BE2C (cell line): ENCODE measurements around the gene CADPS2.
"Not testable (repeated sequence)": the region's sequence is repeated elsewhere in the genome, so short reads cannot be mapped to it uniquely, and the experiment has no call there.

Experiments
- DNase-seq: peaks from one replicate; pipeline ENCODE4 v3.0.0-alpha.2; 2020
- H3K27me3 ChIP-seq: fragments of 250-450 bp; sonication (Bioruptor Pico); 2 replicates; pipeline ENCODE4 v1.5.1; 2020; ENCODE audit warnings: mild to moderate bottlenecking
- H3K36me3 ChIP-seq: fragments of 250-450 bp; sonication (Bioruptor Pico); 2 replicates; pipeline ENCODE4 v1.5.1; 2020; ENCODE audit warnings: mild to moderate bottlenecking
- H3K4me1 ChIP-seq: fragments of 250-450 bp; sonication (Bioruptor Pico); 2 replicates; pipeline ENCODE4 v1.5.1; 2020
- H3K4me3 ChIP-seq: 2 replicates; pipeline ENCODE4 v1.5.1; 2011; ENCODE audit warnings: low read depth, low read length
- H3K9me3 ChIP-seq: fragments of 250-450 bp; sonication (Bioruptor Pico); 2 replicates; pipeline ENCODE4 v1.5.1; 2020
- CTCF ChIP-seq: IDR thresholded peaks from 2 replicates; pipeline ENCODE4 v1.5.1; 2012; ENCODE audit warnings: mild to moderate bottlenecking, low read depth, low read length

The CADPS2 gene

GRCh38 chr7:122653685-122654084 is 232.6 kb downstream of the CADPS2 start:
- Histone ChIP-seq H3K4me3 (no peak overlapping the region), H3K4me1 (no peaks in the 10 kb centered on the region), H3K27me3 (no peaks in the 10 kb centered on the region), H3K36me3 (no peaks in the 10 kb centered on the region), H3K9me3 (no peaks in the 10 kb centered on the region)
- no peak for DNase-seq
- TF ChIP-seq CTCF, result no peak

GRCh38 chr7:122652876-122653275 is 233.4 kb downstream of the CADPS2 start:
- H3K27me3 ChIP-seq, result no peaks in the 10 kb centered on the region
- TF ChIP-seq CTCF, result no peak
- H3K4me1 ChIP-seq, result no peaks in the 10 kb centered on the region
- no peaks in the 10 kb centered on the region for H3K36me3 ChIP-seq
- DNase-seq, result no peak
- H3K4me3 ChIP-seq, result no peak overlapping the region
- H3K9me3 ChIP-seq, result no peaks in the 10 kb centered on the region

GRCh38 chr7:122651451-122651850 is 234.8 kb downstream of the CADPS2 start:
- no peaks in the 10 kb centered on the region for H3K9me3 ChIP-seq
- DNase-seq, result no peak
- H3K27me3 ChIP-seq, result no peaks in the 10 kb centered on the region
- no peak for TF ChIP-seq CTCF
- no peaks in the 10 kb centered on the region for H3K4me1 ChIP-seq
- H3K36me3 ChIP-seq, result no peaks in the 10 kb centered on the region
- no peak overlapping the region for H3K4me3 ChIP-seq

GRCh38 chr7:122643250-122643649 is 243.0 kb downstream of the CADPS2 start:
- no peaks in the 10 kb centered on the region for H3K27me3 ChIP-seq
- no peaks in the 10 kb centered on the region for H3K36me3 ChIP-seq
- H3K9me3 ChIP-seq, result no peaks in the 10 kb centered on the region
- no peaks in the 10 kb centered on the region for H3K4me1 ChIP-seq
- no peak for DNase-seq
- no peak overlapping the region for H3K4me3 ChIP-seq
- no peak for TF ChIP-seq CTCF

GRCh38 chr7:122638459-122638858 is 247.8 kb downstream of the CADPS2 start:
- TF ChIP-seq CTCF, result no peak
- no peaks in the 10 kb centered on the region for H3K9me3 ChIP-seq
- no peaks in the 10 kb centered on the region for H3K27me3 ChIP-seq
- DNase-seq, result no peak
- no peak overlapping the region for H3K4me3 ChIP-seq
- H3K4me1 ChIP-seq, result no peaks in the 10 kb centered on the region
- H3K36me3 ChIP-seq, result no peaks in the 10 kb centered on the region

- Histone ChIP-seq H3K9me3 (no peaks in the 10 kb centered on the region), H3K27me3 (no peaks in the 10 kb centered on the region), H3K4me3 (no peak overlapping the region), H3K4me1 (no peaks in the 10 kb centered on the region), H3K36me3 (no peaks in the 10 kb centered on the region)
- DNase-seq, result no peak
- no peak for TF ChIP-seq CTCF
Measured at GRCh38 chr7:122637784-122638183, 248.5 kb downstream of the CADPS2 start.

GRCh38 chr7:122635481-122635880 is 250.8 kb downstream of the CADPS2 start:
- H3K27me3 ChIP-seq, DNase-seq: not testable (repeated sequence)

More at GRCh38 chr7:122635481-122635880, 250.8 kb downstream of the CADPS2 start:
- H3K4me1 ChIP-seq, H3K36me3 ChIP-seq, H3K9me3 ChIP-seq, H3K4me3 ChIP-seq: not testable (repeated sequence)
